ENCODE data around the gene TNFAIP2.
"Not testable (repeated sequence)": the region's sequence is repeated elsewhere in the genome, so short reads cannot be mapped to it uniquely, and the experiment has no call there.

- TF ChIP-seq POLR2A (IDR thresholded peaks at IDR 0.05); CTCF (IDR thresholded peaks at IDR 0.05 in 4 of 5, conservative IDR thresholded peaks at IDR 0.05 in 1 of 5): not testable (repeated sequence)
Observed at GRCh38 chr14:103155416-103155815, 32.2 kb downstream of the TNFAIP2 start.
